Measurements from ENCODE around the gene SBF2.
A peak's percentile ranks its signal among the peaks of the same experiment; 100 is the strongest.
"Not testable (repeated sequence)": the region's sequence is repeated elsewhere in the genome, so short reads cannot be mapped to it uniquely, and the experiment has no call there.

SBF2 gene

GRCh38 chr11:9941991-9942390 is 352.0 kb downstream of the SBF2 start:
- no peak for FAIRE-seq

- FAIRE-seq, result not testable (repeated sequence)
These were observed 354.9 kb downstream of the SBF2 start for GRCh38 chr11:9939150-9939549.

GRCh38 chr11:9936754-9937153 is 357.3 kb downstream of the SBF2 start:
- no peak for FAIRE-seq

GRCh38 chr11:9932843-9933242 is 361.2 kb downstream of the SBF2 start:
- not testable (repeated sequence) for FAIRE-seq

- FAIRE-seq, result not testable (repeated sequence)
These were observed 363.3 kb downstream of the SBF2 start for GRCh38 chr11:9930562-9931331.

- no peak for FAIRE-seq
These were observed 366.3 kb downstream of the SBF2 start for GRCh38 chr11:9927670-9928069.

GRCh38 chr11:9923280-9923679 is 370.7 kb downstream of the SBF2 start:
- FAIRE-seq, result peak; percentile 62

GRCh38 chr11:9922806-9923205 is 371.2 kb downstream of the SBF2 start:
- no peak for FAIRE-seq

- no peak for FAIRE-seq
These were observed 377.5 kb downstream of the SBF2 start for GRCh38 chr11:9916480-9916879.

GRCh38 chr11:9914064-9914463 is 380.0 kb downstream of the SBF2 start:
- no peak for FAIRE-seq

- FAIRE-seq, result no peak
These were observed 387.8 kb downstream of the SBF2 start for GRCh38 chr11:9905960-9906791.

- FAIRE-seq, result no peak
These were observed 388.5 kb downstream of the SBF2 start for GRCh38 chr11:9905501-9905951.

- no peak for FAIRE-seq
These were observed 390.4 kb downstream of the SBF2 start for GRCh38 chr11:9903579-9903978.

- FAIRE-seq, result no peak
These were observed 392.1 kb downstream of the SBF2 start for GRCh38 chr11:9901943-9902342.

- FAIRE-seq, result not testable (repeated sequence)
These were observed 393.8 kb downstream of the SBF2 start for GRCh38 chr11:9900253-9900652.

GRCh38 chr11:9899676-9900075 is 394.3 kb downstream of the SBF2 start:
- FAIRE-seq, result no peak

GRCh38 chr11:9896902-9897301 is 397.1 kb downstream of the SBF2 start:
- FAIRE-seq, result no peak

- FAIRE-seq, result no peak
These were observed 399.0 kb downstream of the SBF2 start for GRCh38 chr11:9895006-9895405.

GRCh38 chr11:9893474-9893873 is 400.5 kb downstream of the SBF2 start:
- FAIRE-seq, result no peak

- no peak for FAIRE-seq
These were observed 405.1 kb downstream of the SBF2 start for GRCh38 chr11:9888938-9889337.

- no peak for FAIRE-seq
These were observed 406.5 kb downstream of the SBF2 start for GRCh38 chr11:9887472-9887871.

GRCh38 chr11:9886595-9886994 is 407.4 kb downstream of the SBF2 start:
- FAIRE-seq, result no peak

GRCh38 chr11:9884601-9885000 is 409.4 kb downstream of the SBF2 start:
- no peak for FAIRE-seq

- no peak for FAIRE-seq
These were observed 413.4 kb downstream of the SBF2 start for GRCh38 chr11:9880657-9881056.
